CD14-positive monocyte (primary cell): ENCODE results near the gene ZNF879. TPM values are rescaled to one million over a fixed set of nuclear protein-coding genes. Genes with fewer than 3 reads are reported as not detected.

Experiments used
- DNase-seq, 3 donors: peaks; one replicate each; pipeline ENCODE4 v3.0.0-alpha.2; 2011 to 2022
- H2AFZ ChIP-seq: 2 replicates; pipeline ENCODE4 v1.6.0; 2012; ENCODE audit warnings: mild to moderate bottlenecking, low read depth, low read length, inconsistent platforms; ENCODE audit not compliant: insufficient read depth, poor library complexity, severe bottlenecking
- H3K27ac ChIP-seq, 2 donors: 1 replicate in 1 of 2; 2 replicates in 1 of 2; pipeline ENCODE4 v1.5.1; 2012 to 2013; ENCODE audit warnings: low read length in 2 of 2, control low read depth in 1 of 2, inconsistent platforms in 1 of 2, low read depth in 1 of 2, mild to moderate bottlenecking in 1 of 2
- H3K27me3 ChIP-seq, 2 donors: one replicate each; pipeline versions ENCODE4 v1.6.0 to v1.6.1; 2011 to 2013; ENCODE audit warnings: low read length in 2 of 2; ENCODE audit not compliant: control insufficient read depth in 2 of 2, insufficient read depth in 2 of 2
- H3K36me3 ChIP-seq, 2 donors: replicated peaks in 1 of 2; 1 replicate in 1 of 2; 2 replicates in 1 of 2; pipeline versions ENCODE4 v1.5.1 to v1.6.1; 2012 to 2013; ENCODE audit warnings: low read length in 2 of 2, control low read depth in 1 of 2, inconsistent platforms in 1 of 2, mild to moderate bottlenecking in 1 of 2; ENCODE audit not compliant: insufficient read depth in 2 of 2, control insufficient read depth in 1 of 2
- H3K4me1 ChIP-seq, 2 donors: 1 replicate in 1 of 2; 2 replicates in 1 of 2; pipeline versions ENCODE4 v1.5.1 to v1.6.1; 2012 to 2013; ENCODE audit warnings: low read length in 2 of 2, control low read depth in 1 of 2, inconsistent platforms in 1 of 2, mild to moderate bottlenecking in 1 of 2, moderate library complexity in 1 of 2; ENCODE audit not compliant: insufficient read depth in 2 of 2, control insufficient read depth in 1 of 2
- H3K4me2 ChIP-seq: replicated peaks from 2 replicates; pipeline ENCODE3; 2012; ENCODE audit warnings: low read length, moderate library complexity, mild to moderate bottlenecking; ENCODE audit not compliant: poor library complexity, severe bottlenecking; ENCODE audit errors: extremely low read depth
- H3K4me3 ChIP-seq, 3 experiments: fragments of 200-600 bp in 1 of 3; sonication (generic) in 1 of 3; replicated peaks in 1 of 3; 1 replicate in 2 of 3; 2 replicates in 1 of 3; pipeline ENCODE4 v1.5.1; 2011 to 2013; ENCODE audit warnings: low read length in 3 of 3, mild to moderate bottlenecking in 3 of 3, control low read depth in 2 of 3, low read depth in 2 of 3, inconsistent platforms in 1 of 3, moderate library complexity in 1 of 3
- H3K79me2 ChIP-seq: 2 replicates; pipeline ENCODE4 v1.6.0; 2012; ENCODE audit warnings: mild to moderate bottlenecking, control low read depth, inconsistent platforms, low read length, moderate library complexity; ENCODE audit not compliant: insufficient read depth
- H3K9ac ChIP-seq: 2 replicates; pipeline ENCODE4 v1.6.0; 2017; ENCODE audit warnings: low read length, mild to moderate bottlenecking; ENCODE audit not compliant: insufficient read depth, poor library complexity, severe bottlenecking
- H3K9me3 ChIP-seq, 2 donors: replicated peaks in 1 of 2; 1 replicate in 1 of 2; 2 replicates in 1 of 2; pipeline versions ENCODE4 v1.5.1 to v1.6.1; 2012 to 2013; ENCODE audit warnings: low read length in 2 of 2, control low read depth in 1 of 2; ENCODE audit not compliant: control insufficient read depth in 1 of 2, insufficient read depth in 1 of 2
- H4K20me1 ChIP-seq: 2 replicates; pipeline ENCODE4 v1.6.0; 2012; ENCODE audit warnings: mild to moderate bottlenecking, low read length, control low read depth, moderate library complexity; ENCODE audit not compliant: insufficient read depth
- H3K27ac Mint-ChIP-seq, 7 donors: one replicate each; pipeline ENCODE4 v1.8.0; 2020; ENCODE audit warnings: mild to moderate bottlenecking in 7 of 7, mixed read lengths in 7 of 7, moderate library complexity in 6 of 7, inconsistent platforms in 2 of 7
- H3K27me3 Mint-ChIP-seq, 3 donors: one replicate each; pipeline ENCODE4 v1.8.0; 2021 to 2022; ENCODE audit warnings: low read depth in 3 of 3, mild to moderate bottlenecking in 3 of 3, mixed read lengths in 3 of 3, moderate library complexity in 3 of 3, inconsistent platforms in 1 of 3
- H3K36me3 Mint-ChIP-seq, 2 donors: one replicate each; pipeline ENCODE4 v1.8.0; 2020; ENCODE audit warnings: mixed read lengths in 2 of 2, inconsistent platforms in 1 of 2, mild to moderate bottlenecking in 1 of 2
- H3K4me1 Mint-ChIP-seq: one replicate; pipeline ENCODE4 v1.8.0; 2020; ENCODE audit warnings: mild to moderate bottlenecking, mixed read lengths
- H3K4me3 Mint-ChIP-seq, 2 donors: one replicate each; pipeline ENCODE4 v1.8.0; 2020; ENCODE audit warnings: mild to moderate bottlenecking in 2 of 2, mixed read lengths in 2 of 2, moderate library complexity in 1 of 2
- H3K9me3 Mint-ChIP-seq, 7 donors: one replicate each; pipeline ENCODE4 v1.8.0; 2020 to 2022; ENCODE audit warnings: mixed read lengths in 7 of 7, mild to moderate bottlenecking in 6 of 7, moderate library complexity in 6 of 7, inconsistent platforms in 2 of 7
- CTCF ChIP-seq: fragments of 200-600 bp; IDR thresholded peaks from one replicate; pipeline ENCODE4 v1.8.0; 2022; ENCODE audit warnings: antibody characterized with exemption, mild to moderate bottlenecking
- WGBS: methylation state at CpG from one replicate; pipeline ENCODE4 v1.1.5; 2013; ENCODE audit warnings: missing lambda C conversion rate; ENCODE audit not compliant: insufficient coverage; 5-methylcytosine and 5-hydroxymethylcytosine counted together
- intact Hi-C, 2 donors: fragments of 100-400 bp; cut with micrococcal nuclease; formaldehyde crosslinking; loops; one replicate each; pipeline versions ENCODE4 v1.15.0 to v1.15.1; 2023
- polyA plus RNA-seq, 3 donors: library from polyadenylated mRNA; depleted of rRNA in 1 of 3; unstranded in 2 of 3; stranded (reverse) in 1 of 3; fragments of 300-500 nt in 2 of 3; fragments of >200 nt in 1 of 3; fragmentation: Illumina TruSeq in 2 of 3; gene quantifications; 1 replicate in 2 of 3; 2 replicates in 1 of 3; pipeline ENCODE4 v1.2.3, GENCODE V29; 2012 to 2021

Gene ZNF879
- polyA plus RNA-seq, 3 donors = 0.61 to 1.4 (median 0.71) TPM

GRCh38 chr5:178996156-178996555, 27.4 kb upstream of the ZNF879 start:
- intact Hi-C loops = no loop called here
- H3K9ac ChIP-seq = no peak overlapping the region
- no peaks in the 10 kb centered on the region for H3K4me1 Mint-ChIP-seq
- H3K79me2 ChIP-seq = no peaks in the 10 kb centered on the region
- H3K9me3 Mint-ChIP-seq = peaks cover 20 to 68% (median 45%) of the 10 kb centered on the region in 7 donors
- H3K27me3 ChIP-seq = peaks cover 0 to 35% of the 10 kb centered on the region in 2 donors
- TF ChIP-seq CTCF = no peak
- no peak overlapping the region for H2AFZ ChIP-seq
- H4K20me1 ChIP-seq = no peaks in the 10 kb centered on the region
- WGBS = 75% methylated on average over 4 of the region's 11 CpGs
- H3K36me3 ChIP-seq = no peaks in the 10 kb centered on the region
- no peak overlapping the region for H3K27ac ChIP-seq
- no peaks in the 10 kb centered on the region for H3K36me3 Mint-ChIP-seq
- H3K27ac Mint-ChIP-seq = no peak overlapping the region
- H3K4me2 ChIP-seq = no peak overlapping the region
- H3K4me1 ChIP-seq = no peaks in the 10 kb centered on the region
- no peak overlapping the region for H3K4me3 ChIP-seq
- peaks cover 38 to 48% of the 10 kb centered on the region in 2 donors for H3K9me3 ChIP-seq
- H3K27me3 Mint-ChIP-seq = peaks cover 33 to 48% (median 38%) of the 10 kb centered on the region in 3 donors
- no peak overlapping the region for H3K4me3 Mint-ChIP-seq
- no peak for DNase-seq

GRCh38 chr5:178997191-178997590, 26.4 kb upstream of the ZNF879 start:
- Mint-ChIP-seq H3K36me3 (no peaks in the 10 kb centered on the region), H3K27me3 (peaks cover 33 to 44% (median 38%) of the 10 kb centered on the region in 3 donors), H3K27ac (no peak overlapping the region), H3K4me3 (no peak overlapping the region), H3K4me1 (no peaks in the 10 kb centered on the region), H3K9me3 (peaks cover 17 to 68% (median 41%) of the 10 kb centered on the region in 7 donors)
- WGBS = 93% methylated on average over 6 of the region's 6 CpGs
- no peak for DNase-seq
- Histone ChIP-seq H3K4me2 (no peak overlapping the region), H4K20me1 (no peaks in the 10 kb centered on the region), H3K4me1 (no peaks in the 10 kb centered on the region), H3K9ac (no peak overlapping the region), H3K79me2 (no peaks in the 10 kb centered on the region), H3K9me3 (peaks cover 40 to 50% of the 10 kb centered on the region in 2 donors), H3K4me3 (no peak overlapping the region), H3K27me3 (peaks cover 0 to 35% of the 10 kb centered on the region in 2 donors), H3K36me3 (no peaks in the 10 kb centered on the region), H2AFZ (no peak overlapping the region), H3K27ac (no peak overlapping the region)
- TF ChIP-seq CTCF = no peak
- intact Hi-C loops = no loop called here
